Stimulated activated naive CD8-positive, alpha-beta T cell treated with anti-CD3 and anti-CD28 coated beads, Interleukin-15, Interleukin-2, amounts not matched to agents 100 ng/mL and 50 ng/mL, for 24 hours (primary cell): ENCODE results near the gene FBXL16.

Experiments used
- H3K27ac Mint-ChIP-seq: one replicate; pipeline ENCODE4 v1.8.0; 2021; ENCODE audit warnings: mild to moderate bottlenecking, mixed read lengths
- H3K27me3 Mint-ChIP-seq: one replicate; pipeline ENCODE4 v1.8.0; 2021; ENCODE audit warnings: mixed read lengths
- H3K36me3 Mint-ChIP-seq: one replicate; pipeline ENCODE4 v1.8.0; 2021; ENCODE audit warnings: low read depth, mixed read lengths
- H3K4me1 Mint-ChIP-seq: one replicate; pipeline ENCODE4 v1.8.0; 2021; ENCODE audit warnings: low read depth, mixed read lengths
- H3K4me3 Mint-ChIP-seq: one replicate; pipeline ENCODE4 v1.8.0; 2021; ENCODE audit warnings: mild to moderate bottlenecking, mixed read lengths
- H3K9me3 Mint-ChIP-seq: one replicate; pipeline ENCODE4 v1.8.0; 2021; ENCODE audit warnings: mixed read lengths

FBXL16 gene

GRCh38 chr16:711548-712320 lies 6.1 kb upstream of the FBXL16 start:
- no peaks in the 10 kb centered on the region for H3K9me3 Mint-ChIP-seq
- H3K4me3 Mint-ChIP-seq = no peak overlapping the region
- no peaks in the 10 kb centered on the region for H3K36me3 Mint-ChIP-seq
- H3K4me1 Mint-ChIP-seq = peaks cover 7% of the 10 kb centered on the region
- H3K27me3 Mint-ChIP-seq = peaks cover 39% of the 10 kb centered on the region
- no peak overlapping the region for H3K27ac Mint-ChIP-seq

- H3K27me3 Mint-ChIP-seq = peaks cover 45% of the 10 kb centered on the region
- no peaks in the 10 kb centered on the region for H3K36me3 Mint-ChIP-seq
- no peaks in the 10 kb centered on the region for H3K9me3 Mint-ChIP-seq
- H3K4me1 Mint-ChIP-seq = peaks cover 3% of the 10 kb centered on the region
- H3K4me3 Mint-ChIP-seq = no peak overlapping the region
- no peak overlapping the region for H3K27ac Mint-ChIP-seq
Measured at GRCh38 chr16:711084-711483, 5.5 kb upstream of the FBXL16 start.

DNA sequence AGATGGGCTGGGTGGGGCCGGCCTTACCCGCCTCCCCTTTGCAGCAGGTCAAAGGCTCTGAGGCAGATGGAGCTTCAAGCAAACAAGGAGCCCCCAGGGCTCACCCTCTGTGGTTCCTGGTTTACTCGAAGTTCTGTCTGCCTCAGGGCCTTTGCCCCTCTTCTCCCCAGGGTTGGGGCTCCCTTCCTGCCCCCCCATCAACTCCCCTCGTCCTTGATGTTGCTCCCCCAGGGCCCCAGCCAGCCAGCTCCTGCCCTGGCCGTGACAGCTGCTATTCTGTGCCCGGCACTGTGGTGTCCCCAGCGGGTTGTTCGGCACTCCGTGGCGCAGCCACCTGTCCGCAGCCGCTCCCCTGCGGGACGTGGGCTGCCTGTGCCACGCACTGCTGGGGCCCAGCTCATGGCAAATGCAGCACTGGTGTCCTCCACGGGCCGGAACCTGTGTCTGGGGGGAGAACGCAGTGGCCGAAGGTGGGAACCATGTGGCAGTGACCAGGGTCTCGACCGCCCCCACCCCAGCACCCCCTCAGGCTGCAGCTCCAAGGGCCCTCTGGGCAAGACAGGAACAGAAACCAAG lies 5.0 kb upstream of the FBXL16 start:
- Mint-ChIP-seq H3K4me1 (no peaks in the 10 kb centered on the region), H3K9me3 (no peaks in the 10 kb centered on the region), H3K36me3 (no peaks in the 10 kb centered on the region), H3K27me3 (peaks cover 45% of the 10 kb centered on the region), H3K4me3 (no peak overlapping the region), H3K27ac (no peak overlapping the region)

DNA sequence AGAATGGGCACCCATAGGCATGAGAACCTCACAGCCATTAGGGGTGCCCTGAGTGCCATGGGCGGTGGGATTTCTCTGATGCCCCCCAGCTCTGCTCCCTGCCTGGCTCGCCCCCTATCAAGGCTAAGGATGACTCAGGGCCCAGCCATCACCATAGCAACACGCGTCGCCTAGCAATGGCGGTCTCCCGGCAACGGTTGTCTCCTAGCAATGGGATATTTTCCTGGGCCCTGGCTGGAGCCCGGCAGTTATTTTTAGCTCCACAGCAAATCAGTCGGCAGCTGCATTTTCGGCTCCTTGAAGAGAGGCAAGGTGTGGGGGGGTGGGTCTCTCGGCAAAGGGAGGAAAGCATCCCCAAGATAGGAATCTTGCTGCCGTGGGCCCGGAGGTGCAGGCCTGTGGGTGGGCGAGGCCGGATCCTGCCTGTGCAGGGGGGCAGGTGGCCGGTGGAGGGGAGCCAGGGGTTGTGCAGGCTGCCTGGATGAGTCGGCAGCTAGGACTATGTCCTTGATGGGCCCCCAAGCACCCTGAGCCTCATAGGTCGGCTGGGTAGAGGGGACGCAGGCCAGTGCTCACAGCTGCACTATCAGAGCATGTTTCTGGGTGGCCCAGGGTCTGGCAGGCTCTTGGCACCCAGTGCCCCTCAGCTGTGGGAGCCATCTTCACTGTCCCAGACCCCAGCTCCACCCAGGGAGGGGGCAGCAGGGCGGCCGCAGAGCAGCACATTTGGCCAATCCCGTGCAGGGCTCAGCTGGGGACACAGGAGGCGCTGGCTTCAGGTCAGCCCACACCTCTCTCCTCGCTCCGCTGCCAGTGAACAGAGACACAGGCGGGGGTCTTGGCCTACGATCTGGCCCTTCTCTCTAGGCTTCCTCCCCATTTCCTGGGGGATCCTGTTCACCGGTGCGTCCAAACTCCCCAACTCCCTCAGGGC lies 4.2 kb upstream of the FBXL16 start:
- Mint-ChIP-seq H3K27ac (no peak overlapping the region), H3K36me3 (no peaks in the 10 kb centered on the region), H3K9me3 (no peaks in the 10 kb centered on the region), H3K27me3 (peaks cover 45% of the 10 kb centered on the region), H3K4me1 (no peaks in the 10 kb centered on the region), H3K4me3 (no peak overlapping the region)

GRCh38 chr16:708959-709358 lies 3.4 kb upstream of the FBXL16 start:
- Mint-ChIP-seq H3K27me3 (peaks cover 42% of the 10 kb centered on the region), H3K4me3 (no peak overlapping the region), H3K36me3 (no peaks in the 10 kb centered on the region), H3K27ac (no peak overlapping the region), H3K4me1 (no peaks in the 10 kb centered on the region), H3K9me3 (no peaks in the 10 kb centered on the region)

GRCh38 chr16:708019-708418 lies 2.4 kb upstream of the FBXL16 start:
- Mint-ChIP-seq H3K4me1 (no peaks in the 10 kb centered on the region), H3K36me3 (no peaks in the 10 kb centered on the region), H3K27me3 (peaks cover 43% of the 10 kb centered on the region), H3K9me3 (no peaks in the 10 kb centered on the region), H3K4me3 (no peak overlapping the region), H3K27ac (no peak overlapping the region)

DNA sequence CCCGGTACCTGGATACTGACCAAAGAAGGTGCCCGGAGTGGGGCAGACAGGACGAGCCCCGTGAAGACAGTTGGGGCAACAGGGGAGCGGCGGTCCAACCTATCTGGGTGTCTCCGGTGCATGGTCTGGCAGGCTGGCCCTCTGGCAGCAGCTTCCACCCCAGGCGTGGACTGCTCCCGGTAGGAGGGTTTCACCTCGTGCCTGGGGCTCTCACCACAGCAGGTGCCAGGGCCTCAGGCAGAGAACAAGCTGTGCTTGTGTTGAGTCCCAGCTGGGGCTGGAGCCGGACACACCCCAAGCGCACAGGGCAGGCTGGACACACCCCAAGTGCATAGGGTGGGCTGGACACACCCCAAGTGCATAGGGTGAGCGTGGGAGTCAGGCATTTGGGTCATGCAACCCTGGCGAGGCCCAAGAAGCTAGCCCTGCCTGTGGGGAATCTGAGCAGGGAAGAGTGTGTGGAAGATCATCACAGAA lies 1.5 kb upstream of the FBXL16 start:
- no peaks in the 10 kb centered on the region for H3K9me3 Mint-ChIP-seq
- no peak overlapping the region for H3K27ac Mint-ChIP-seq
- H3K4me1 Mint-ChIP-seq = no peaks in the 10 kb centered on the region
- no peaks in the 10 kb centered on the region for H3K36me3 Mint-ChIP-seq
- peaks cover 48% of the 10 kb centered on the region for H3K27me3 Mint-ChIP-seq
- no peak overlapping the region for H3K4me3 Mint-ChIP-seq

GRCh38 chr16:706189-707061 lies 824 bp upstream of the FBXL16 start:
- Mint-ChIP-seq H3K9me3 (no peaks in the 10 kb centered on the region), H3K27me3 (peaks cover 54% of the 10 kb centered on the region), H3K4me1 (no peaks in the 10 kb centered on the region), H3K27ac (no peak overlapping the region), H3K36me3 (no peaks in the 10 kb centered on the region), H3K4me3 (no peak overlapping the region)

GRCh38 chr16:704552-705380 lies 835 bp downstream of the FBXL16 start:
- Mint-ChIP-seq H3K9me3 (no peaks in the 10 kb centered on the region), H3K27ac (no peak overlapping the region), H3K36me3 (no peaks in the 10 kb centered on the region), H3K4me1 (no peaks in the 10 kb centered on the region), H3K4me3 (no peak overlapping the region), H3K27me3 (peaks cover 50% of the 10 kb centered on the region)

DNA sequence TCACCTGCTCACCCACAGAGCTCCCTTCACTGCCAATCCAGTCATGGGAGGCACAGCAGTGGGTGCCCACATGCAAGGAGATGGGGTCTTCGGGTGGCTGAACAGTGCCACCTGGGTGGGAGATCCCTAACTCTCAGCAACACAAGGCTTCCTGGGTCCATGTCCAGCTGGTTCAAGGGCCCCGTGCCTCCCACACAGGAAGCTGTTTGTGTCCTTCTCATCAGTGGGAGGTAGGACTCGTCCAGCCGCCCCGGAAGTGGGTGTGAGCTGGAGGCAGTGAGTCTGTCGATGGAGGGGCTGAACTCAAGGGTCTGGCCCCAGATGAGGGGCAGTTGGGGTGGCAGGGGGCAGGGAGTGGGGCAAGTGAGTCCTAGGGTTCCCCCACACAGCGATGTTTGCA lies 1.6 kb downstream of the FBXL16 start:
- no peaks in the 10 kb centered on the region for H3K36me3 Mint-ChIP-seq
- H3K4me3 Mint-ChIP-seq = no peak overlapping the region
- H3K4me1 Mint-ChIP-seq = peaks cover 3% of the 10 kb centered on the region
- H3K27ac Mint-ChIP-seq = no peak overlapping the region
- no peaks in the 10 kb centered on the region for H3K9me3 Mint-ChIP-seq
- peaks cover 44% of the 10 kb centered on the region for H3K27me3 Mint-ChIP-seq

DNA sequence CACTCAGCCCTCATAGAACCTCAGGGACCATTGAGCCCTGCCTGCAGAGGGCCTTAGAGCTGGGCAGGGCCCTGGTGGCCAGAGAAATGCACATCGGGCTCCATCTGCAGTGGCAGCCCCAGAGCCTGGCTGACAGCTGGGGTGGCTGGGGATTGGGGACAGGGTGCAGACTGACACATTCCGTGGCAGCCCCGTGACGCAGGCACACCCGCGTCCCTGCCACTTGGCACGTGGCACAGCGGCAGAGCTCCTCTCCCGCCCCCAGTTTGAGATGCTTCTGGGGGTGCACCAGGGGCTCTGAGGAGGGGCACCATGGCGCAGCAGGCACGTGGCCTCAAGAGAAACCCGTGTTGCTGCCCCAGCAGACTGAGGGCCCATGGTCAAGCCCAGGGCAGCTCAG lies 2.2 kb downstream of the FBXL16 start:
- Mint-ChIP-seq H3K4me3 (no peak overlapping the region), H3K4me1 (peaks cover 3% of the 10 kb centered on the region), H3K27me3 (peaks cover 42% of the 10 kb centered on the region), H3K36me3 (no peaks in the 10 kb centered on the region), H3K27ac (no peak overlapping the region), H3K9me3 (no peaks in the 10 kb centered on the region)

DNA sequence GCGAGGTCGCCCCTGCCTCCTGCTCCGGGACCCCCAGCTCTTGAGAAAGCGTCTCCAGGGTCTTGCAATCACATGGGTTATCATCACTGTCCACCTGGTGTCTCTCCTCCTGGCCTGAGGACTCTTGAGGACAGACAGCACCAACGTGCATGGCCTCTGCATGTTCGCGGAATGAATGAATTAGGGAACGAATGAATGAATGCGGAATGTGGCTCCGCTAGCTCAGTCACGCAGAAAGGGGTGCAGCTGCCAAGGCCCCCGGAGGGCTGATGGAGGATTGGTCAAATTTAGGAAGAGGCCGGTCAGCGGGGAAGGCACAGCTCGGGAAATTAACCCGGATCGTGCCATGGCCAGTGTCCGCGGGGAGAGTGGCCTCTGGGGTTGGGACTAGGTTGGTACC lies 3.3 kb downstream of the FBXL16 start:
- Mint-ChIP-seq H3K4me1 (peaks cover 3% of the 10 kb centered on the region), H3K9me3 (no peaks in the 10 kb centered on the region), H3K4me3 (no peak overlapping the region), H3K36me3 (no peaks in the 10 kb centered on the region), H3K27me3 (peaks cover 35% of the 10 kb centered on the region), H3K27ac (no peak overlapping the region)

DNA sequence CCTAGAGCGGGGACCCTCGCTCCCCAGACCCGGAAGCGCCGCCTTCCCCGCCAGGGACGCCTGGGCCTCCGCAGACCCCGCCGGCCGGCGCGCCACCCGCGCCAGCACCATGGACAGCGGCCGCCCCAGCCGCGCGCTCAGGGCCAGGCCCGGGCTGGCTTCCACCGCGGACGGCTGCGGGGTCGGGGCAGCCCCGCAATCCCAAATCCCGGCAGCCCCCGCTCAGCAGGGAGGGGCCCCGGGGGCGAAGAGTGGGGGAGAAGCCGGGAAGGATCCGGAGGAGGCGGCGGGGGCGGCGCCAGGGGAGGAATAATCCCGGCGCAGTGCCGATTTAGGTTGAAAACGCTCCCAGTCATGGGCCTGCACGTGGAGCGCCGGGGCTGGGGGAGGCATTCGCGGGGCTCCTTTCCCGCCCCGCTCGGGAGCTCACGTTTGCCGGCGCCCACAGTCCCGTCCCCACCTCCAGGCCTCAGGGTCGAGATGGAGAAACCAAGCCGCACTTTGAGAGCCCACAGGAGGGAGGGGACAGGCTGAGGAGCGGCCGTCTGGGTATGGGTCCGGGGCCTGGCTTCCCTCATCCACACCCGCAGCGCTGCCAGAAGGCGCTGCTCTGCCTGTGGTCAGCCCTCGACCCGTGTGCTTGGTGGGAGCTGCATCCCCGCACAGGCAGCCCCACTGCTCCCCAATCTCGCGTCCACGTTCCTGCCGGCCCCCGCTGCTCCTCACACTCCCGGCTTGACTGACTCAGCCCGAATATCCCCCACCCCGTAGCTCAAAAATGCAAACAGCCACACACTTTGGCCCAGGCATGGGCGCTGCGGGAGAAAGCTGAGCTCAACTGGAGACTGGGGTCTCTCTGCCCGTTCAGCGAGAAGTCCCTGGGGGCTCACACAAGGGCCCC lies 4.7 kb downstream of the FBXL16 start:
- H3K4me1 Mint-ChIP-seq = peaks cover 9% of the 10 kb centered on the region
- peaks cover 24% of the 10 kb centered on the region for H3K27me3 Mint-ChIP-seq
- H3K27ac Mint-ChIP-seq = no peak overlapping the region
- H3K9me3 Mint-ChIP-seq = no peaks in the 10 kb centered on the region
- H3K36me3 Mint-ChIP-seq = no peaks in the 10 kb centered on the region
- H3K4me3 Mint-ChIP-seq = no peak overlapping the region
